ENCODE results near the gene SMYD2.

- TF ChIP-seq CTCF (conservative IDR thresholded peaks at IDR 0.05; ENCODE audit: low read depth, low read length) (no peak), EZH2 (IDR thresholded peaks at IDR 0.05; ENCODE audit: borderline replicate concordance, low read depth, low read length, poor library complexity, severe bottlenecking) (no peak)
These were observed 60.5 kb downstream of the SMYD2 start for GRCh38 chr1:214341459-214341858.

All from A673 (cell line).